ENCODE results near the gene TBC1D2B.
"Not testable (repeated sequence)": the region's sequence is repeated elsewhere in the genome, so short reads cannot be mapped to it uniquely, and the experiment has no call there.

TBC1D2B gene

DNA sequence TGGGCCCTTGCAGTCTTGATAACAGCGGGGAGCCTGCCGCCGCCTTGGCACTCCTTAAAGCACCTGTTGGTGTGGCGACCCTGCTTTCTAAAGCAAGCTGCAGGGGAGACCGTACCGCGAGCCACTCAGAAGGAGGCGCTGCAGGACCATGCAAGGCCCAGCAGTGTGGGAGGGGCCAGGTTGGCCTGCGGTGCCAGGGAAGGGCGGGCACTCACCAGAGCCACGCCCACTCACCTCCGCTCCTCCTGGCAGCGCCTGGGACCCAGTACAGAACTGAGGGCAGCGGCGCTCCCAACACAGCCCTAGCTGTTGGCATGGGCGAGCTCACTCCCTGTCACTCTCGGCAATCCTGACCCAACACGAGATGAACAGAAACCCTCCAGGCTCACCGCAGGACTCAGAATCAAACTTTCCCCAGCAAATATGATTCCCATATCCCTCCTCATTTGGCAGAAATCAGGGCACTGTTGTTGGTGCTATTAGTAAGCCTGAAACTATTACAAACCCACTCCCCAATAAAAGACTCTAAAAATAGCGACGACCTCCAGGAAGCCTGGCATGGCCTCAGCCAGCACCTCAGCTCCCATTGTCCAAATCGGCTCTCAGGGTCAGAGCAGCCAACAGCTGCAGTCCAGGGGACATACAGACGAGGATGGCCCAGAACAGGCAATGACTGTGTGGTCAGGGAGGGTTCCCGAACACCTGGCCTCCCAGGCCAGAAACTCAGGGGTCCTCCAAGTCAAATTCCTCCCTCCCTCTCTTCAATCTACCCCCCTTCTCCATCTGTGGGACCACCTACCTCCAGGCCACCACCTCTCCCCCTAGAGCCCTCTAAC, 77.2 kb downstream of the TBC1D2B start:
- DNase-seq: peak; percentile 65 to 74 (median 74)

DNA sequence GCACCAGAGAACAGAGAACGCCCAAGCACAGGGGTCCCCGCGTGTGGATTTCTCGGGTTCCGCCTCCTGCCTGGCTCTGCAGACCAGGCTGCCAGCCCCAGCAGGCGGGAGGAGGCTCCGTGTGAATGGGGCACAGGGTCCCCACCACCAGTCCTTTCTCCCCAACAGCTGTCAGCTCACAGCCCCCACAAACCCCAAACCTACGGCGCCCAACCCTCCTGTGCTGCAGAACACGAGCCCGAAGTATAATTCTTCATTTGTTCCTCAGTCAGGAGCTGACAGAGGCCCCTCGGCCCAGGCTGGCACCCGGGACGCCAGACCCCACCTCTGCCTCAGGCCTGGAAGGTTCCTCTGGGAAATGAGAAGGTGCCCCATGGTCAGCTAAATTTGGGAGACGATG, 78.0 kb downstream of the TBC1D2B start:
- DNase-seq: no peak

- DNase-seq: no peak
These were observed 78.9 kb downstream of the TBC1D2B start for GRCh38 chr15:77998592-77998991.

GRCh38 chr15:77997761-77998554, 79.6 kb downstream of the TBC1D2B start:
- not testable (repeated sequence) for DNase-seq

DNA sequence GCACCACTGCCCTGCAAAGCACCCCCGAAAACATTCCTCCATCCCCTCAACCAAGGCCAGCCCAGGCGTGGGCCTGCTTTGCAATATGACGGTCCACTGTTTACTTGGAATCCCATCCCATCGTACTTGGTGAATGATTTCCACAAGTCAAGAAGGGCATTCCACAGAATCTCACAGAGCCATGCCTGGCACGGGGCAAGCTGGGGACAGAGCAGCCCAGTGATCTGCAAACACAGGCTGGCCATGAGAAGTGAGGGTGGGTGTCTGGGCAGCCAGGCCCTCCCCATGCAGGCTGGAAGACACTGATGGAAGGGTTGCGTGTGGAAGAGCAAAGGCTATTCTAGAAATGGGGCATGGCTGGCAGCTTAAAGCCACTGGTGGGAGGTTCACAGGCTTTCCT, 80.3 kb downstream of the TBC1D2B start:
- DNase-seq: not testable (repeated sequence)

DNA sequence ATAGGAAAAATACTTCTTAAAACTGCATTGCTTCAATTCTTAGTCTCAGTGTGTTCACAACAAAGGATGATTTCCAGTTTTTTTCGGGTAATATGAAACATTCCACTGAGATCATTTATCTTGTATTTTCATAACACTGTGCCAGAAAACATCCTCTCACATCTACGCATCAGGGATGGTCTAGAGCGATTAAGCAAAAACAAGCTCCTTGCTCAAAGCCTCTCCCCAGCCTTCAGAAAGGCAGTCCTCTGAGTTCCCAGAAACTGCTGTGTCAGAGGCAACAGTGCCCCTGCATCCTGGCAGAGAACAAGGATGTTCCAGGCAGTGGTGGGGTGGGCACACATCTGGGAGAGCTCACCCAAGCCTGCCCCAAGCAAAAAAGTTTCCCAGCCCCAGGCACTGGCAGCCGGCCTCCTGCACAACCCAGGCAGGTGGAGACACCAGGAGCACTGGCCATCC, 80.8 kb downstream of the TBC1D2B start:
- DNase-seq: not testable (repeated sequence)

DNA sequence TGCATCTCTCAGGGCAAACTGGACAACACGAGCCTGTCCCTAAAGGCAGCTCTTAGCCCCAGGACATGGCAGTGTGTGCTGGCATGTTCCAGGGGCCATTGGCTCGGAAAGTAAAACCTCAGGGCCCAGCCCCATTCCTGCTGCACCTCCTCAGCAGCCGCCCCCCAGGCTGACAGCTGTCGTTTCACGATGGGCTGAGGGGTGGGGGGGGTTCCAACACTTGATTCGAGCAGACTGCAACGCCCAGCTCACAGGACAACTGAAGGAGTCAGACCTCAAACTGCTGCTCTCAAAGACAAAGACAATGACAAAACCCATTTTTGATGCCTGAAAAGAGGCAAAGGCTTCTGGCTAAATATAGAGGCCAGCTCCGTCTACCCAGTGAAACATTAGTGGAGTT, 81.3 kb downstream of the TBC1D2B start:
- not testable (repeated sequence) for DNase-seq

DNA sequence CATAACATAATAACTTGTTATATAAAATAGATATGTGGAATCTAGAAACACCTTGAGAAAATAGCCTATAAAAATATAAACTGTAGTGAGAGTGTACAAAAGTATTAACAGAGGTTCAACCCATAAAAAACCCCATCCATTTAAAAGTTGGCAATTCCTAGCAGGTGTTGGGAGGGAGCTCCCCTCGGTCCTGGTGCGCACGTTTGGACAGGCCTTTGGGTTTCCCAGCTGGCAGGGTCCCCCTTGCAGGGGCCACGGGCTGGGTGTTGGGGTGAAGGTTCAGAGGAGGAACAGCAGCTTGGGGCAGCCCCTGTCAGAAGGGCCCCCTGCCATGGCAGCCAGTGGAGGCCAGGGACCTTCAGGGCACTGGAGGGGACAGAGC, 82.0 kb downstream of the TBC1D2B start:
- not testable (repeated sequence) for DNase-seq

GRCh38 chr15:77994893-77995536, 82.5 kb downstream of the TBC1D2B start:
- not testable (repeated sequence) for DNase-seq

DNA sequence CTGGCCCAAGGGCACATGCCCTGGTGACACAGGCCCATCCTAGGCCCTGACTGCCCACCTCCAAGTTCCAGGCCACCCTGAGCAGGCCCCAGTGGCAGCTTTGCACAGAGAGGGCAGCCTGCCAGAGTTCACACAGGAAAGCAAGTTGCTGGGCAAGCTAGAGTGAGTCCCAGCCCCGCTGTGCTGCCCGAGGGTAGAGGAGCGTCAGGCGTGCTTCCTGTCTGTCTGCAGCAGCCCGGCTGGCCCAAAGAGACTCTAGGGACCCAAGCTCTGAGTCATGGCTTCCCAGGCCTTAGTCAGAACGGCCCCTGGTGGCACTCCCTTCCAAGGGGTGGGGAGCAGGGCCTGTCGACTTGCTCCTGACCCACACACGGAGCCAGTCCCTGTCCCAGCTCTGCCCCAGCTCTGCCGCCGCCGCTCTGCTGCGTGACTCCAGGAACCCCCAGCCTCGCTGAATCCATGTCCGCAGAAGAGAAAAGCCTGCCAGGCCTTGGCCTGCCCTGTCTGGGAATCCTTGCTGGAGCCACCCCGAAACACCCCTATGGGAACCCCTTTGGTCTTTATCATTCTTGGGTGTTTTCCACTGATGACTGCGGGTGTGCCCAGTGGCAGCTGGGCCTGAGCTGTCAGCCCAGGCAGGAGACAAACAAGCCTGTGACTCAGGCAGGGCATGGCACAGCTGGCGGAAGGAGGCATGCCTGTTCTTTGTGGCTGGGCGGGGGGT, 83.4 kb downstream of the TBC1D2B start:
- peak in 2 of 5 donors; percentile 16 to 24 for DNase-seq

DNA sequence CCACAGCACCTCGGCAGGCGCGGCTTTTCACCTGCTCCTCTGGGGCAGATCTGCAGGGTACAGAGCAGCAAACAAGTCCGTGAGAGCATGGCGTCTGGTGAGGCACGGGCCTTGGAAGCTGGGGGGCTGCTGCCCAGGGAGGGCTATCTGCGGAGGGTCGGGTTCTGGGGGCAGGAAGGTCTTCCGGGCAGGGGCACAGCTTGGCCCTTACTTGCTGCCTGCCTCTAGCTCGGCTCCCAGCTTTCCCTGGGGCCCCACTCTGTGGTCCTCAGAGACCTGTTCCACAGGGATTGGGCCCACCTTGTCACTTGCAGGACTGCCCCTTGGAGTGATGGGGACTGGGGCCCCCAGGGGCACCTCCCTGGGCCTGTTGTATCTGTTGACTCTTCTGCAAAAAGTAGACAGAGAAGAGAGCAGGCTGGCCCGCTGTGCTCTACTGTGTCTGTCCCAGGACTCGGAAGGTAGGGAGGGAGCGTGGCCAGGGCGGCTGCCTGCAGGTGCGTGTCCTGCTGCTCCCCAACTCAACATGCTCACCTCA, 84.1 kb downstream of the TBC1D2B start:
- DNase-seq: peak in 1 of 5 donors; percentile 5

DNA sequence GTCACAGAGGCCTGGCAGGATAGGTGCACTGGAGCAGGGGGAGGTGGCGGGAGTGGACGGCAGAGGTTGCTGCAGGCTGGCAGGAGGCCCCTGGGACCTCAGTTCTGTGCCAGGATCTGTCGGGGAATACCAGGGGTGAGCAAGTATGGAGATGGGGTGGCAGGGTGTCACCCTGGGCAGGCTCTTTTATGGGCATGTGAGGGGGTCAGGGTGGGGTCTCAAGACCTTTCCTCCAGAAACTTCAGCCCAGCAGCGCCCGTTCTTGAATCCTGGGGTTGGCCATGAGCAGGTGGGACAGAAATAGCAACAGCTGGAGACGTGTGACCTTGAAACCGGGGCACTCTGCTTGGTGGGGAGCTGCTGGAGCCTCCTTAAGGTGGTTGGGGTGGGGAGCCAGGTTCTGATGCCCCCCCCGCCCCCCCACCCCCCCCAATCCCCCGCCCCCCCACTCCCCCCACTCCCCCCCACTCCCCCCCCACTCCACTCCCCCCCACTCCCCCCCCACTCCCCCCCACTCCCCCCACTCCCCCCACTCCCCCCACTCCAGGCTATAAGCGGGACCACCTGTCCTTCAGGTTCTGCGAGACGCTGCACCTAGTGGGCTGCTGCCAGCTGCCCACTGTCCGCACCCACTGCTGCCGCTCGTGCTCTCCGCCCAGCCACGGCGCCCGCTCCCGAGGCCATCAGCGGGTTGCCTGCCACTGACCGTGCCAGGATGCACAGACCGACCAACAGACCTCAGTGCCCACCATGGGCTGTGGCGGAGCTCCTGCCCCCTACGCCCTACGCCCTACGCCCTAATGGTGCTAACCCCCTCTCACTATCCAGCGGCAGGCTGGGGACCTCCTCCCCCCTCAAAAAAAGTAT, 84.9 kb downstream of the TBC1D2B start:
- peak in 1 of 5 donors; percentile 5 for DNase-seq

DNA sequence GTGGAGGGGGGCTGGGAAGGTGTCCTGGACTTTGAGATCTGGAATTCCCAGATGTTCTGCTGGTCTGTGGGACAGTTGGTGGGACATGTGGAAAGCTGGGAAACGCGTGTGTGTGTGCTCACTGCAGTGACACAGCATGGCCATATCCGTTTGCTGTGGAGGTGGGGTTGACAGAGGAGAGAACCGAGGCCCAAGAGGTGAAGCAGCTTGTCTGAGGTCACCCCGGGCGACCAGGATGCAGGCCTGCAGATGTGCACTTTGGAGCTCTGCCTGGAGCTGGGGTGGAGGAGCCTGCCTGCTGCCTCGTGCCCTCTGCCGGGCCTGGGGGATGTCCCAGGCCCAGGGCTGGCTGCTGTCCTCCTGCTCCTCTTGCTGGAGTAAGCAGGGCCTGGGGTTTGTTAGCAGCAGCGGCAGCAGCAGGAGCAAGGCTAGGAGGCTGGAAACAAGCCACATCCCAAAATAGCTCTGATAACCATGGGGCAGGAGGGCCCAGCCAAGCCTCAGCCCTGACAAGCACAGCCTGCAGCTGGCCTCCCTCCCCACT, 85.8 kb downstream of the TBC1D2B start:
- DNase-seq: not testable (repeated sequence)

DNA sequence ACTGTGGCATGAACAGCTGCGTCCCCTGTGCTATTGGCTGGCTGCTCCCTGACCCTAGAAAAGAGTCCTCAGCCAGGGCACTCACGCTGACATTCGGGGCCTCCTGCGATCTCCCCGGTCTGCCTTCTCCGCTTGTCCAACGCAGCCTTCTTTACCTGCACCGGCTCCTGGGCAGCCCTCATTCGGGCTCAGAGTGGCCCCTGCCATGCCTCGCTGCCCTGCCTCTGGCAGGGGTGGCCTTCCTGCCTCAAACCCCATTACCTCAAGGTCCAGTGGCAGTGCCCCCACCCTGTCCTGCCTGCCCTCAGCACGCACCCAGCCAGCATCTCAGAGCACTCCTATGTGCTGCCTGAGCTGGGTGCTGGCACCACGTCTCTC, 86.5 kb downstream of the TBC1D2B start:
- no peak for DNase-seq

GRCh38 chr15:77989296-77990143, 88.0 kb downstream of the TBC1D2B start:
- no peak for DNase-seq

DNA sequence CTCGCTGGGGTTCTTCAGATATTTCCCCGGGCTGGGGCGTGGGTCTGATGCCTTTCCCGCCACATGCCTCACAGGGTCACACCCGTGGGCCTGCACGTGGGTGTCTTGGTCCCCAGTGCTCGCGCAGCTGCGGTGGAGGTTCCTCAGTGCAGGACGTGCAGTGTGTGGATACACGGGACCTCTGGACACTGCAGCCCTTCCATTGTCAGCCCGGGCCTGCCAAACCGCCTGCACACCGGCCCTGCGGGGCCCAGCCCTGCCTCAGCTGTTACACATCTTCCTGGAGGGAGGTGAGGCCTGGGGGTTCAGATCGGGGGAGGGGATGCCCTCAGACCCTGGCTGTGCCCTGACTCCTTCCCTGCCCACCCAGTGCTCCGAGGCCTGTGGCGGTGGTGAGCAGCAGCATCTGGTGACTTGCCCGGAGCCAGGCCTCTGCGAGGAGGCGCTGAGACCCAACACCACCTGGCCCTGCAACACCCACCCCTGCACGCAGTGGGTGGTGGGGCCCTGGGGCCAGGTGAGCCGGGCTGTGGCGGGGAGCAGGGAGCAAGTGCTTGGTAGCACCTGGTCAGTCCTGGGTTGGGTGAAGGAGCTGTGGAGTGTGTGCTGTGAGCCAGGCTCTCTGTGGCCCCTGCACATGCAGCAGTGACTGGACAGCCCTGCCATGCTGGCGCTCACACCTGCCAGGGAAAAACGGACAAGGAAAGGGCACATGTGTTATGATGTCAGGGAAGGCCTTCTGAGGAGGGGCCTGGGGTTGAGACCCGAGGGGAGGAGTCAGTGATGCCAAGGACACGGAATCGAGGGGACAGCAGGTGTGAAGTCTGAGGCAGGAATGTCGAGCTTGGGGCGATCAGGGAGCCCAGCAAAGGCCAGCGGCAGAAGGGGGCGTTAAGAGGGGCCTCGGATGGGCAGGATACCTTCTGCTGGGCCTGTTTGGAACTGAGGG, 88.9 kb downstream of the TBC1D2B start:
- DNase-seq: no peak

GRCh38 chr15:77987765-77988136, 89.8 kb downstream of the TBC1D2B start:
- not testable (repeated sequence) for DNase-seq

- no peak for DNase-seq
These were observed 90.4 kb downstream of the TBC1D2B start for GRCh38 chr15:77986891-77987764.

All from T-helper 1 cell (primary cell).